Mucosa of descending colon (tissue), 3 donors: ENCODE results near the gene NKX1-2. TPM values are rescaled to one million over a fixed set of nuclear protein-coding genes. Genes with fewer than 3 reads are reported as not detected.

Source experiments
- ATAC-seq: fragments of 200-7000 bp; cut with Tn5 transposase; one replicate; pipeline ENCODE4 v1.9.1; 2020; ENCODE audit warnings: mild to moderate bottlenecking, moderate library complexity
- DNase-seq, 3 donors: peaks; one replicate each; pipeline ENCODE4 v3.0.0-alpha.2; 2020
- H3K36me3 ChIP-seq: fragments of 200-600 bp; one replicate; pipeline ENCODE4 v1.8.0; 2021; ENCODE audit warnings: low read depth, mild to moderate bottlenecking
- H3K4me1 ChIP-seq: fragments of 200-600 bp; one replicate; pipeline ENCODE4 v1.8.0; 2021; ENCODE audit warnings: low read depth, mild to moderate bottlenecking
- H3K4me3 ChIP-seq: fragments of 200-600 bp; one replicate; pipeline ENCODE4 v1.8.0; 2021; ENCODE audit warnings: mild to moderate bottlenecking
- H3K9me3 ChIP-seq: fragments of 200-600 bp; one replicate; pipeline ENCODE4 v1.8.0; 2021; ENCODE audit warnings: mild to moderate bottlenecking
- CTCF ChIP-seq: fragments of 200-600 bp; IDR thresholded peaks from one replicate; pipeline ENCODE4 v1.8.0; 2022; ENCODE audit warnings: antibody characterized with exemption, mild to moderate bottlenecking
- intact Hi-C, 2 donors: fragments of 100-400 bp; cut with DNase I in 1 of 2; cut with micrococcal nuclease in 1 of 2; formaldehyde crosslinking; loops; one replicate each; pipeline versions ENCODE4 v1.11.0 to v1.11.1; 2022; cut with DNase I, micrococcal nuclease
- total RNA-seq, 3 donors: library from RNA; stranded (reverse); fragmentation: NEBNext Ultra II Directional in 2 of 3; extraction: Animal tissue kit (Norgen Biotek cat#: 25700) in 2 of 3; gene quantifications; one replicate each; pipeline versions ENCODE4 v1.2.1 to v1.2.4, GENCODE V29; 2021 to 2023
- donor health status: DM: no; HTN: no; CAD: no; lungs with moderate emphysema.
- donor health status: DM: no; HTN: no; CAD: no.
- donor health status: DM: no; HTN: yes; CAD: no.

Gene NKX1-2
- total RNA-seq, 3 donors from 2014 or later, result not detected

GRCh38 chr10:124474514-124475070, 24.8 kb upstream of the NKX1-2 start:
- intact Hi-C loops, result no loop called here
- no peak for TF ChIP-seq CTCF
- ATAC-seq, result no peak
- Histone ChIP-seq H3K4me1 (no peaks in the 10 kb centered on the region), H3K36me3 (no peaks in the 10 kb centered on the region), H3K9me3 (no peaks in the 10 kb centered on the region), H3K4me3 (no peak overlapping the region)
- no peak for DNase-seq

- ATAC-seq (no peak), DNase-seq (no peak)
- TF ChIP-seq CTCF, result no peak
- intact Hi-C loops, result no loop called here
- H3K9me3 ChIP-seq, result no peaks in the 10 kb centered on the region
- H3K36me3 ChIP-seq, result no peaks in the 10 kb centered on the region
- no peaks in the 10 kb centered on the region for H3K4me1 ChIP-seq
- H3K4me3 ChIP-seq, result no peak overlapping the region
Observed at GRCh38 chr10:124473070-124473469, 23.2 kb upstream of the NKX1-2 start.

GRCh38 chr10:124472071-124472470, 22.2 kb upstream of the NKX1-2 start:
- no peak overlapping the region for H3K4me3 ChIP-seq
- intact Hi-C loops, result no loop called here
- H3K9me3 ChIP-seq, result no peaks in the 10 kb centered on the region
- TF ChIP-seq CTCF, result no peak
- no peaks in the 10 kb centered on the region for H3K4me1 ChIP-seq
- no peak for DNase-seq
- no peaks in the 10 kb centered on the region for H3K36me3 ChIP-seq
- no peak for ATAC-seq

- intact Hi-C loops, result no loop called here
- no peak overlapping the region for H3K4me3 ChIP-seq
- ATAC-seq (peak; percentile 72), DNase-seq (no peak)
- no peaks in the 10 kb centered on the region for H3K9me3 ChIP-seq
- H3K4me1 ChIP-seq, result no peaks in the 10 kb centered on the region
- H3K36me3 ChIP-seq, result no peaks in the 10 kb centered on the region
- TF ChIP-seq CTCF, result no peak
Observed at GRCh38 chr10:124470544-124471434, 21.0 kb upstream of the NKX1-2 start.

GRCh38 chr10:124469956-124470484, 20.2 kb upstream of the NKX1-2 start:
- no peak for ATAC-seq
- no peaks in the 10 kb centered on the region for H3K9me3 ChIP-seq
- no peak for DNase-seq
- H3K4me3 ChIP-seq, result no peak overlapping the region
- peaks cover 6% of the 10 kb centered on the region for H3K4me1 ChIP-seq
- intact Hi-C loops, result no loop called here
- no peaks in the 10 kb centered on the region for H3K36me3 ChIP-seq
- TF ChIP-seq CTCF, result no peak
